ENCODE measurements around the gene SLC37A1.
"Not testable (repeated sequence)": the region's sequence is repeated elsewhere in the genome, so short reads cannot be mapped to it uniquely, and the experiment has no call there.

Gene SLC37A1

DNA sequence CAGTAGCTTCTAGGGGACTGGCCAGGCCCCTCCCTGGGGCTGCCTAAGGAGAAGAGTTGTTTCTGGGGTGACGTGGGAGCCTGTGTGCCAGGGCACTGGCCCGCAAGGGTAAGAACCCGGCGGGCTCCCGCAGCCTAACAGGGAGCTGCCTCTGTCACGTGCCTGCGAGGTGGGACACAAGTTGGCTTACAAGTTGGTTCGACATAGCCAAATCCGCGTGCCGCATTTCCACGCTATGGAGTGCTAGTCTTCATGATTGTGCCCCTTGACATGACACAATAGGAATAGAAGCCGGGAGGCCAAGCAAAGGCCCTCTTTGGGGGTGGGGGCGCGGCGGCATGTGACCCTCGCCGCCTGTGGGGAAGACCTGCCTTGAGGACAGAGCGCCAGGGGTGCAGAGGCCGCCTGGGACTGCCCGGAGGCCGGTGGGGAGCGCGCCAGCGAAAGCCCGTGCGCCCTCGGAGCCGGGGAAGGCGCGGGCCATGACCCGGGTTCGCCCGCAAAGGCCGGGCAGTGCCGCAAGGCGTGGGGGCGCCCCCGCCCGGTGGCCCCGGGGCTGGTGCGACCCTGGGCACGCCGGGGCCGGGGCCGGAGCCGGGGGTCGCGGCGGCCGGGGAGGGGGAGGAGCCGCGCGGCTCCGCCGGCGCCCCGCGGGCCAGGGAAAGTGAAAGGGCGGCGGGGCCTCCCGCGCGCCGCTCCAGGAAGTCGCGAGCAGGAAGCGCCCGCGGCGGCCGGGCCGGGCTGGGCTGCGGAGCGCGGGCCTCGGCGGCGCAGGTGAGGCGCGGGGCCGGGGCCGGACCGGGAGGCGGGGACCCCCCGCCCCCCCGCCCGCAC lies at the start of gene SLC37A1:
TSS of gene SLC37A1 (plus strand) at position 702 of the 834 bp plus-strand sequence. CDS start 4,603 bp downstream, outside the sequence.
- DNase-seq (ENCODE audit: low spot score), result no peak

DNA sequence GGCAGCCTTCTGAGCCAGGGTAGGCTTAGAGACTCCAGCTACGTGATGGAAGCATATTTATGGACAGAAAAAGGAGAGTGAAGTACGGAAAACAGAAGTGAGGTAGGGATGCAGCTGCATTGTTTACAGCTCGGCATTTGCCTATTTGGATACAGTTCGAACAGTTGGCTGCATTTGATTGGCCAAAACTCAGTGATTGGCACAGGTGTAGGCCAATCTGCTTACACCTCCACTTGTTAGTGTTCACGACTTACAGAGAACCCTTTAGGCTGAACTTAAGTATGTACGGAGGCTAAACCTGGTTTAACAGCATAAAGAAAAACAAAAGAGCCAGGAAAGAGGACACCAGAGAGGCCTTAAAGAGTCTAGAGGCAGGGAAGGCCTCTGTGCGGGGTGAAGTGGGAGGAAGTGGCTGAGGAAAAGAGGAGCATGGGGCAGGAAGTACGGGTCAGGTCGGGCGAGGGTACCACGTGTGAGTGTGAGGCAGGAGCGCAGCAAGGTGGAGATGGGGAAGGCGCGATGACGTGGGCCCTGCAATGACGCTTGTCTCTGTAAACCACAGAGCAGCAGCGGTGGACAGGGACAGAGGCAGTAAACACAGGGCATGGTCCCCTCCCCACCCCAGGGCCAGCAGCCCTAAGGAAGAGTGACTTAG lies 49.7 kb upstream of the SLC37A1 start:
- peak; percentile 57 for DNase-seq (ENCODE audit: low spot score)

DNA sequence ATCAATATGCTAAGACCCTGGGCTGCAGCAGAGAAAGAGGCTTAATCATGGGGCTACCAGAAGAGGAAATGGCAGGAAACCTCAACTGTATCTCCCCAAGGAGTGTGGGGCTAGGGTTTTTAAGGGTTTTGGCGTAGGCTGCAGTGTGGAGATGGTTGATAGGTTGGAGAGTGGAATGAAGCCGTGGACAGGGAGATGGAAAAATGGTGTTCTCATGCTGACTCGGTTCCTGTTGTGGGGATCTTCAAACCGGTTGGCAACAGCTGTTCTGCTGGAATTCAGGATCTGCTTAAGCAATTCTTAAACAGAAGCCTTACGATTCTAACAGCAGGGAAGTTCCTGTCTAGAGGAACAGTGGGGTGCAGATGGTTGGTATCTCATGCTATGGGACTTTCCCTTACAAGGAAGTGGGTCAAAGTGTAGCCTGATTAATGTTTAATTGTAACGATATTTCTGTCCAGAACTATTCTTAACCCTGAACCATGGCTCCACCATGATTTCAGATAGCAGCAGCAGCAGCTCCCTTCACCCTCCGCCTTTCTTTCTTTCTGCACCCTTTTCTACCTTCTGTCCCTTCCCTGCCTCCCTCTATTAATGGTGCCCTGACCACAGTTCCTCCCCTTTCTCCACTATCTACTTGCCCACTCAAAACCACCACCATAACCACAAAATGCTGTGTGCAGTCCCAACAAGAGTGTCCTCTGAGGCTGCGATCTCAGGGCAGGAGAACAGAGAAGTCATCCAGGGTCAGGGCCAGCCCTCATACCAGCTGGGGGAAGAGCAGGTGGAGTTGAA lies 48.4 kb upstream of the SLC37A1 start:
- no peak for DNase-seq (ENCODE audit: low spot score)

DNA sequence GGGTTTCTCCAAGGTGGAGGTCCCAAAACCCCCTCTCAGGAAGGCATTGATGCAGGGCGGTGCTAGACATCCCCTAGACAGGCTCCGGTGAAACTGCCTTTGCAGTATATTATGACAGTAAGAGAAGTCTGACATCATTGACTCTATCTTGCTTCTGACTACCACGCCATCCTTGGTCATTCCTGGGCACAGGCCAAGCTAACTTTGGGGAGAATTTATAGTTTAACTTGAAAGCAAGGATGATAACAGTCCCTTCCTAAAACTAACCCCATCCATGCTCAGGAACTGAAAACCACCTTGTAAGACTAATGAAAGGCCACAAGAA lies 47.9 kb upstream of the SLC37A1 start:
- DNase-seq (ENCODE audit: low spot score), result no peak

DNA sequence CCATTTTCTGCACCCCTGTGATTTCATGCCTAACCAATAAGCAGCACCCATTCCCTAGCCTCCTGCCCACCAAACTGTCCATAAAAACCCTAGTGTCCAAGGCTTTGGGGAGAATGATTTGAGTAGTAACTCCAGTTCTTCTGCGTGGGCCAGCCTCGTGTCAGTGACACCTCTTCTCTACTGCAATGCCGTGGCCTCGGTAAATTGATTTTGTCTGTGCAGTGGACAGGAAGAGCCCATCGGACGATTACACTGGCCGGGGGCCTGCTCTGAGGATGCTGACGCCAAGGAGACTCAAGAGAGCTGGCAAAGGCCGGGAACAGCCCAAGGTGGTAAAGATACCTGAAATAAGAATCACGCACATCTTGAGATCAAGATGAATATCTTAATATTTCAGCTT lies 47.0 kb upstream of the SLC37A1 start:
- no peak for DNase-seq (ENCODE audit: low spot score)

DNA sequence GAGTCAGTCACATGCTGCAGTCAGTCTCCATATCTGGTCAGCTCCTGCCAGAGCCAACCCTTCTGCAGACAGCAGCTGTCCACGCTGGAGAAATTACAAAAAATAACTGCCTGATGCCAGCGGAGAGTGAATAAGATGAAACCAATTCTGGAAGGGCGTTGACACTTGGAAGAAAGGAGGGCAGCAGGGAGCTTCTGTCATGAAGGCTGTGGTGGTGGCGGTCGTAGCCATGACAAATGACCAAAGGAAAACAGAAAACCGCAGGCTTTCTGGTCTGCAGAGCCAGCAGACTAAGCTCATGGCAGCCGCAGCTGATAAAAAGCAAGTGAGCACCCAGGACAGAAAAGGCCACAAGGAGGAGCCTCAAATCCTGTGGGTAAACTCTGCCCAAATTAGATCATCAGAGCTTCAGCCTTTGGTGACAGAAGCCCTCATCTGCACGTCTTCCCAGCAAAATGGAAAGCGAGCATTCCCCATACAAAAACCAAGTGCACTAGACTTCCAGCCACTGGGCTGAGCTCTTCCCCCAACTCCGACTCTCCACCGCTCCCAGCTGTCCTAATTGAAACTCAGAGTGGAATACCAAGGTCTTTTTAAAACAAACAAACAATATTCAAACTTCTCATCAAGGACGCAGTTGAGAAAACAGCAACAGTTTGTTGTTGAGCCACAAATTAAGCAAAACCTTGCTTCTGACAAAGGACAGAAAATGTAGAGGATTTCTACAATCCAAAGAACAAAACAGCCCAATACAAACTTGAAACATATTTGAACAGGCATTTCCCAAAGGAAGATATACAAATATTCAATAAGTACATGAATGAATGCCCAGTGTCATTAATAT lies 46.3 kb upstream of the SLC37A1 start:
- DNase-seq (ENCODE audit: low spot score), result peak; percentile 40

DNA sequence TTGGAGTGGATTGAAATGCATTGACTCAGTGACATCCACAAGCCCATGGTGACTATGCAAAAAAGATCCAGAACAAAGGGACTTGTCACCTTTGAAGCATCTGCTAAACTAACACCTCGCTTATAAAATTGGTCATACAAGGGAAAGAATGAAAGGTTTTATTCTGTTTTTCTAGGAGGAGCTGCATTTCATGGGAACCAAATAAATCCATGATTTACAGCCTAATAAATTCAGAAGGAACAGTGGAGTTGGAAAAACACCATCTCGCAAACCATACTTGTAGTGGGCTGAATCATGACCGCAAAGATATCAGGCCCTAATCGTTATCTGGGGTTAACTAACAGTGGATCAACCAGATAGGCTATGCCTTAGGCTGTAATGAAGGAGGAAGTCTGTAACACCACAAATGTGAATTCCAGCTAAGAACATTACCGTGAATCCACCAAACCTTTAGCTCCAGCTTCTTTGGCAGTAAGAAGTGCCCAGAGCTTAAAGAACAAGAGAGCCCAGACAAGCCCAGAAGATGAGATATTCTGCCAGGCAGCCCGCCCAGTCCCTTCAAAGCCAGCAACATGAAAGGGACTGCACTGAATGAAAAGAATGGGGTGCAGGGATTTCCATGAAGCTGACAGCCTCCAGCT lies 45.0 kb upstream of the SLC37A1 start:
- DNase-seq (ENCODE audit: low spot score), result no peak

DNA sequence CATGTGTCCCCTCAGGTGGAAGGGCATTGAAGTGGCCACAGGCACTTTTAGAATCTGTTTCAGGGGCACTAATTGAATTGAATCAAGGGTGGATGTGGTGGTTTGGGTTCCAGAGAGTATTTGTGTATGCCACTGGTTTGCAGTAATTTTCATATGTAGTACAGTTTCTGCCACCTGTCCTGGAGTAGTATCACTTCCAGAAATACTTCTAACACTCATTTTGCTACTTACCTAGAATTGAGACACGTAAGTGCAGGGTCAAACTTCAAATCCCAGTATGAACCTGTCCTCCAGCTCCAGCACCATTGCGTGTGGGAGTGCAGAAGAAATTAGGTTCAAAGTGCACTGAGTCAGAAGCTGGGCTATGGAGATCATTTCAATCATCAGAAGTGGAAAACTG lies 44.4 kb upstream of the SLC37A1 start:
- no peak for DNase-seq (ENCODE audit: low spot score)

DNA sequence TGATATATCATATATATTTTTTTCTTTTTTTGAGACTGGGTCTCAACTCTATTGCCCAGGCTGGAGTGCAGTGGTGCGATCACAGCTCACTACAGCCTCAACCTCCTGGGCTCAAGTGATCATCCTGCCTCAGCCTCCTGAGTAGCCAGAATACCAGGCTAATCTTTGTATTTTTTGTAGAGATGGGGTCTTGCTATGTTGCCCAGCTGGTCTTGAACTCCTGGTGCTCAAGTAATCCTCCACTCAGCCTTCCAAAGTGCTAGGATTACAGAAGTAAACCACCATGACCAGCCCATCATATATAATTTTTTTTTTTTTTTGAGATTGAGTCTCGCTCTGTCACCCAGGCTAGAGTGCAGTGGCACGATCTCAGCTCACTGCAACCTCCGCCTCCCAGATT lies 43.9 kb upstream of the SLC37A1 start:
- not testable (repeated sequence) for DNase-seq (ENCODE audit: low spot score)

DNA sequence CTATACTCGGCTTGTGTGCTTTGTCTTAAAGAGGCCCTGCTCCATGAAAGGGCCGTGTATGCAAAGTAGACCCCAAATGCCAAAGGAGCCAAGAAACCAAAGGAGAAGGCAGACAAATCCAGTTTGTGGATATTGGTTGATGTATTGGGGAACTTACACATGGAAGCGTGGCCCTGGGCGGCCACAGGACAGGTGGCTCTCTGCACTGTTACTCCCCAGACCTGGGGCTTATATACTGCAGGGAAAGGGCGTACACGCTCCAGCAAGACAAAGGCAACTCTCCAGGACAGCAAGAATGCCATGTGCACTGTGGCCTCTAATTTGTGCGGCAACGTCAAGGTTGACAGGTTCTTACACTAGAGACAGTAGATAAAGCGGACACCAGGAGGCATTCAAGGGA lies 42.4 kb upstream of the SLC37A1 start:
- no peak for DNase-seq (ENCODE audit: low spot score)

DNA sequence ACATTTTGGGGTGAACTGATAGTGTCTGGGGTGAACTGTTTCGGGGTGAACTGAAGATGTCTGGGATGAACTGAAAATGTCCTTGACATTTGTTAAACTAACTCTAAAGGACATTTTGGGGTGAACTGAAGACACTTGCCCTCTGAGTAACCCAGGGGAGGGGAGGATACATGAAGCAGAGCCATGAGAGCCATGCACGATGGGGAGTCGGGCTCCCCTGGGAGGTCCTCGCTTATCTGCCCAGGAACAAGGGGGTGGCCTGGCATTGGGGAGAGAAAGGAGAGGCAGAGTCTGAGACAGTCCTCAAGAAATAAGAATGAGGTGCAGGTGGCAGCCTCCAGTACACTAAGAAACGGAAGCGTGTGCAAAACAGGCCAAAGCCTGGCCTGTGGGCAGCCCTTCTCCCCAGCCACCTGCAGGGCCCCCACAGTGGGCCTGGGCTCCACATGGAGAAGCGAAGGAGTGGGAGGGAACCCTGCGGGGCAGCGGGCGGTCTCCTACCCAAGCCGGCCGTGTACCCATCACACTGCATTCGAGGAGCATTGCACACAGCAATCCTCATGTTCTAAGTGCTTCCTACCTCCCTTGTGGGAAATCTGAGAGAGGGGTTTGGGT lies 41.8 kb upstream of the SLC37A1 start:
- DNase-seq (ENCODE audit: low spot score), result no peak

DNA sequence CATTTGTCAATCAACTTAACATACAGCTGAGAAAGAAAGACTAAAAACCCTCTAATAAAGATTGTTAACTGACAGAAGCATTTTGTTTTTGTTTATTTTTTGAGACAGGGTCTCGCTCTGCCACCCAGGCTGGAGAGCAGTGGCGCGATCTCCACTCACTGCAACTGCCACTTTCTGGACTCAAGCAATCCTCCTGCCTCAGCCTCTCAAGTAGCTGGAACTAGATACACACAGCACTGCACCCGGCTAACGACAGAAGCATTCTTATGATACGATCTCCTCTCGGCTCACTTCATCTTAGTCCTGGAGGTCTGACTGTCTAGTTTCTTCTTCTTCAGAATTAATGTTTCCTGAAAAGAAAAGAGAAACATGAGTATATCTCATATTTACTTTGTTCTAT lies 41.1 kb upstream of the SLC37A1 start:
- no peak for DNase-seq (ENCODE audit: low spot score)

DNA sequence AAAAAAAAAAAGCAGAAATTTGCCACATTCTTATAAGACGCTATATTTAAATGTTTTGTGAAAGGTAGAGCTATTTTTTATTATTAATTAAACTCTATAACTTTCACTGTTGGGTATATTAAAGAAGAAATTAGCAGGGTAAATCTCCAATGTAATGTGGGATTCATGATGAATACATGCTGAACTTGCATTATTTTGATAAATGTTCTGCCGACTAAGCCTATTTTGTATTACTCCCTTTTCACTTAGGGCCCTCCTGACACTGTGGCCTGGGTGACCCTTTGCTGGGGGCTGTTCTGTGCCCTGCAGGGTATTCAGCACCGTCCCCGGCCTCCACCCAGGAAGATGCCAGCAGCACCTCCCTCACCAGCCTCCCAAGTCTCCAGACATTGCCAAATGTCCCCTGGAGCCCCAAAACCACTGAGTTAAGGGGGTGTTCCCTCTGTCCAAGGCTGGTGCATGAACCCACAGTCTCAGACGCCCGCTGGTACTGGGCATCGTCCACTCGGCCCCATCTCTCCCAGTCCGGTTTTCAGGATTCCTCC lies 40.1 kb upstream of the SLC37A1 start:
- no peak for DNase-seq (ENCODE audit: low spot score)

DNA sequence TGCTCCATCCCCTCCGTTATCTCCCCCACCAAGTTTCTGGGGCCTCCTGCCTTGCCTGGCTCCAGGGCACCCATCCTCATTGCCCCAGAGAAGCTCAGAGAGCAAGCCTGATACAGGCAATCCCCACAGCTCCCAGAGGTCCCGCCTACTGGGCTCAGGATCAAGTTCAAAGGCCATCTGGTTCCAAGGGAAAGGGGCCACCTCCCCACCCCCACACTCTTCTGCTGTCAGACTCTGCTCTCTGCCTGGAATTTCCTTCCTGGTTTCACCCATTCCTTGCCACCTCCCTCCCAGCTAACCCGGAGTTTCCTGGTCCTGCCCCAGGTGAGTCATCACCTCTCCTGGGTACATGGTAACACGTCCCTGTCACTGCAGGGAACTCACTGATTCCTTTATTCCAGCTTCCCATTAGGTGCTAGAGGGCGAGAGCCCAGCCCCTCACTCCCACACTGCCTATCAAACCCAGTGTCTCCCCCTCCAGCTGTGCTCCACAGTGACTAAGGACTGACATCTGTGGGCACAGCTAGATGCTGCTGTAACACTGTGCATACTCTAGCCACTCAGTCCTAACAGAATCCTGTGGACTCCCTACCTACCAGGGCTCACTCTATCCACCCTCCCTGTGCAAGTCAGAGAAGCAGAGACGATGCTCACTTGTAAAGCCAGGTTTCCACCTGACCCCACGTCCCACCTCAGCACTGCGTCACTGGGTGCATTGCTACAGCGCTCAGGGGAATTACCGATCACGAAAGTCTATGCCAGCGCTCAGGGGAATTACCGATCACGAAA lies 39.4 kb upstream of the SLC37A1 start:
- no peak for DNase-seq (ENCODE audit: low spot score)

DNA sequence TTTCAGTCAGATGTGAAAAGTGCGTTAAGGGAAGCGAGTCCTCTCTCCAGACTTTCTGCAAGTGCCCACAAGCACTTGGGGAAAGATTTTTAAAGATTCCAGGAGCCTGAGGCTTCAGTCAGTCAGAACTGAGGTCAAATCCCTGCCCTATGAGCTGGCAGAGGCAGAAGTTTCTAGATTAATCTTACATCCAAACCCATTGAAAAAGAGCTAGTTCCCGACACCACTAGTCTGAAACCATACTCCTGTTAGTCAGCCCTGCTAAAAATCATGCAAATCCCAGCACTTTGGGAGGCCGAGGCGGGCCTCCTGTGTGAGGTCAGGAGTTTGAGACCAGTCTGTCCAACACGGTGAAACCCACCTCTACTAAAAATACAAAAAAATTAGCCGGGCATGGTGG lies 38.6 kb upstream of the SLC37A1 start:
- DNase-seq (ENCODE audit: low spot score), result no peak

DNA sequence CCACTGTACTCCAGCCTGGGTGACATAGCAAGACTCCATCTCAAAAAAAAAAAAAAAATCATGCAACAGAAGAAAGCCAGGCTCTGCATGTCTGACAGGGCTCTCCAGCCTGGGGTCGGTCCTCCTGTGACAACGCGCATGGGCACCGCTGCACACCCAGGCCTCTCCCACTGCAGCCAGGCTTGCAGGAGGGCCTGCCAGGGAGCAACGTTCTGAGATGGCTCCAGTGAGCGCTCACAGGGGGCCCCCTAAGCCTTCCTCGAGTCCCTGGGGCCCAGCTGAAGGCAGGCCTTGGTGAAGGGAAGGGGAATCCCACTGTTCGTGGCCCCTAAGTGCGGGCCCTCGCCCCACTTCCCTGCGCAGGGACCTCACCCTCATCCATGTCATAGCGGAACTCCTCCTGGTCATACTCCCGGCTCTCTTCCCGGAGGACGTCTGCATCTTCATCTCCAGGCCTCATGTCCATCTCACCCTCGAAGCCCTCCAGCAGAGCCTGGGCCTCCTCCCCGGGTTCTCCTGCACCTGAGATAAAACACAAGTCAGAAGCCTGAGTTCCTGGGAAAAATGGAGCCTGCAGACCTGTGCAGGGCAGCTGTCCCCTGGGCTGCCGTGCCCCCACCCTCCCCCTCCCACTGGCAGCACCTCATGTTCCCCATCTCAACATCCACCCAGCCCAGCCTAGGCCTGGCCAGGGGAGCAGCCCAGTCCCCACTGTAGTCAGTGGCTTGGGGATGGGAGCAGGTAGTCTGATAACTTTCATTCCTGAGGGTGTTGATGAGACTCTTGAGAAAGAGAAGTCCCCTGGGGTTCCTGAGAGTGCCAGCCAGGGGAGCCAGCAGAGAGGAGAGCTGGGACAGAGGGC lies 37.9 kb upstream of the SLC37A1 start:
- DNase-seq (ENCODE audit: low spot score), result no peak

DNA sequence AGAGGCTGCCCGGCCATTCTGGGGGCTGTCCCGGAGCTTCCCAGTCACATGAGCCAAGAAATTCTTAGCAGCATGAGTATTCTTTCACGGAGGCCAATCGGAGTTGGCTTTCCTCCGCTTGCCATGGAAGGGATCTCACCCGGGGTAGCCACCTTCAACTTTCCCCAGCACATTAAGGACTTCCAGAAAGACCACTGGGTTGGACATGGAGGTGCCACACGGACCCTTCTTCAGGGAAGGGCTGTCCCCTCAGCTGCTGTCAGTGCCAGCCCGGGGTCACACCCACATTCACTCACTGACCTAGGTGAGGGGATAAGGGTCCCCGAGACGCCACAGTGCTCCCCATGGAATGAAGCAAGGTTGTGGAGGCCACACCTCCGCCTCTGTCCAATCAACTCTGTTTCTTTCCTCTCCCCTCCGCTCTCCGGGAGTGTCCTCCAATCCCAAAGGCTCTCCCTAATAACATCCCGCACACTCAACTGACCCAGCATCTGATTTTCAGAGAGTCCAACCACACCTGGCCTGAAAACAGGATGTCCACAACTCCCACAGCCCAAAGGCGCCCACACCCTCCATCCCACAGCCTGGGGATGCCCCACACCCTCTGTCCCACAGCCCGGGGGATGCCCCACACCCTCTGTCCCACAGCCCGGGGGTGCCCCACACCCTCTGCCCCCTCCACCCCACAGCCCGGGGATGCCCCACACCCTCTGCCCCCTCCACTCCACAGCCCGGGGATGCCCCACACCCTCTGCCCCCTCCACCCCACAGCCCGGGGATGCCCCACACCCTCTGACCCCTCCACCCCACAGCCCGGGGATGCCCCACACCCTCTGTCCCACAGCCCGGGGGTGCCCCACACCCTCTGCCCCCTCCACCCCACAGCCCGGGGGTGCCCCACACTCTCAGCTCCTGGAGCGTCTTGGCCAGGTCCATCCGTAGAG lies 37.0 kb upstream of the SLC37A1 start:
- no peak for DNase-seq (ENCODE audit: low spot score)

DNA sequence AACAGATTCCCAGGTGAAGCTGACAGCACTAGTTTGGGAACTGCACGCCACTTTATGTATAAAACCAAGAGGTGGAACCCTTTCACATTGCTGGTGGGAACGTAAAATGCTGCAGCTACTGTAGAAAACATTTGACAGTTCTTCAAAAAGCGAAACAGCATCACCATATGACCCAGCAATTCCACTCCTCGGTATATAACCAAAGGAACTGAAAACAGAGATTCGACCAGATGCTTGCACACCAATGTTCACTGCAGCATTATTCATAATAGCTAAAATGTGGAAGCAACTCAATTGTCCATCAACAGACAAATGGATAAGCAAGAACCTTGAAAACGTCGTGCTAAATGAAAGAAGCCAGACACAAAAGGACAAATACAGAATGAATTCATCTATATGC lies 35.1 kb upstream of the SLC37A1 start:
- no peak for DNase-seq (ENCODE audit: low spot score)
